ENCODE results near the gene NDFIP1.
A peak's percentile ranks its signal among the peaks of the same experiment; 100 is the strongest.

Gene NDFIP1

DNA sequence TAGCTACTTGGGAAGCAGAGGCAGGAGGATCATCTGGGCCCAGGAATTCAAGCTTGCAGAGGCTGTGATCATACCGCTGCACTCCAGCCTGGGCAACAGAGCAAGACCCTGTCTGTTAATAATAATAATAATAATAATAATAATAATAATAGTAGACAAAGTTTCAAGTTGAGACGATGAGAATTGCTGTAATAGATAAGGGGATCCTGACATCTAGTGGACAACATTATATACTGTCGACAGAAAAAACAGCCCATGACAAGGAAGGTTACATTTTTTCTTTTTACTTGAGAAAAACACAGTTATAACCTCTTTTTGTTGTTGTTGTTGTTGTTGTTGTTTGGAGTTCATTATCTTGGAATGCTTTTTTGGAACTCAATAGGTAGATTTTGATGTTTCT is 35.3 kb downstream of the NDFIP1 start:
- Histone ChIP-seq H3K36me3 (ENCODE audit: insufficient read depth, low read length) (peaks cover 72% of the 10 kb centered on the region), H3K79me2 (ENCODE audit: insufficient read depth, low read length) (no peaks in the 10 kb centered on the region), H3K4me2 (ENCODE audit: insufficient read depth, low read length) (no peak overlapping the region), H3K9me3 (ENCODE audit: insufficient read depth, low read length, severe bottlenecking) (no peaks in the 10 kb centered on the region), H3K9ac (ENCODE audit: low read depth, low read length) (no peak overlapping the region), H3K27ac (ENCODE audit: low read length) (no peak overlapping the region), H3K27me3 (ENCODE audit: insufficient read depth, low read length, poor library complexity) (no peaks in the 10 kb centered on the region), H3K4me3 (ENCODE audit: low read depth in 1 of 2, low read length in 2 of 2) (no peak overlapping the region), H2AFZ (ENCODE audit: low read depth, low read length) (no peak overlapping the region), H3K4me1 (ENCODE audit: insufficient read depth, low read length) (no peaks in the 10 kb centered on the region), H4K20me1 (ENCODE audit: insufficient read depth, low read length) (no peaks in the 10 kb centered on the region)
- TF ChIP-seq, protein P1, sequence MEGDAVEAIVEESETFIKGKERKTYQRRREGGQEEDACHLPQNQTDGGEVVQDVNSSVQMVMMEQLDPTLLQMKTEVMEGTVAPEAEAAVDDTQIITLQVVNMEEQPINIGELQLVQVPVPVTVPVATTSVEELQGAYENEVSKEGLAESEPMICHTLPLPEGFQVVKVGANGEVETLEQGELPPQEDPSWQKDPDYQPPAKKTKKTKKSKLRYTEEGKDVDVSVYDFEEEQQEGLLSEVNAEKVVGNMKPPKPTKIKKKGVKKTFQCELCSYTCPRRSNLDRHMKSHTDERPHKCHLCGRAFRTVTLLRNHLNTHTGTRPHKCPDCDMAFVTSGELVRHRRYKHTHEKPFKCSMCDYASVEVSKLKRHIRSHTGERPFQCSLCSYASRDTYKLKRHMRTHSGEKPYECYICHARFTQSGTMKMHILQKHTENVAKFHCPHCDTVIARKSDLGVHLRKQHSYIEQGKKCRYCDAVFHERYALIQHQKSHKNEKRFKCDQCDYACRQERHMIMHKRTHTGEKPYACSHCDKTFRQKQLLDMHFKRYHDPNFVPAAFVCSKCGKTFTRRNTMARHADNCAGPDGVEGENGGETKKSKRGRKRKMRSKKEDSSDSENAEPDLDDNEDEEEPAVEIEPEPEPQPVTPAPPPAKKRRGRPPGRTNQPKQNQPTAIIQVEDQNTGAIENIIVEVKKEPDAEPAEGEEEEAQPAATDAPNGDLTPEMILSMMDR (IDR thresholded peaks at IDR 0.05; ENCODE audit: borderline replicate concordance, extremely low read depth, low read length, poor library complexity, severe bottlenecking): peak; percentile 64
- TF ChIP-seq EZH2 (IDR thresholded peaks at IDR 0.05; ENCODE audit: borderline replicate concordance, low read depth, low read length, severe bottlenecking): no peak
- DNase-seq: no peak
- ATAC-seq (ENCODE audit: insufficient read depth, low read depth): 0 out of 3 replicates have a peak, but pooled peaks have one; percentile 54

DNA sequence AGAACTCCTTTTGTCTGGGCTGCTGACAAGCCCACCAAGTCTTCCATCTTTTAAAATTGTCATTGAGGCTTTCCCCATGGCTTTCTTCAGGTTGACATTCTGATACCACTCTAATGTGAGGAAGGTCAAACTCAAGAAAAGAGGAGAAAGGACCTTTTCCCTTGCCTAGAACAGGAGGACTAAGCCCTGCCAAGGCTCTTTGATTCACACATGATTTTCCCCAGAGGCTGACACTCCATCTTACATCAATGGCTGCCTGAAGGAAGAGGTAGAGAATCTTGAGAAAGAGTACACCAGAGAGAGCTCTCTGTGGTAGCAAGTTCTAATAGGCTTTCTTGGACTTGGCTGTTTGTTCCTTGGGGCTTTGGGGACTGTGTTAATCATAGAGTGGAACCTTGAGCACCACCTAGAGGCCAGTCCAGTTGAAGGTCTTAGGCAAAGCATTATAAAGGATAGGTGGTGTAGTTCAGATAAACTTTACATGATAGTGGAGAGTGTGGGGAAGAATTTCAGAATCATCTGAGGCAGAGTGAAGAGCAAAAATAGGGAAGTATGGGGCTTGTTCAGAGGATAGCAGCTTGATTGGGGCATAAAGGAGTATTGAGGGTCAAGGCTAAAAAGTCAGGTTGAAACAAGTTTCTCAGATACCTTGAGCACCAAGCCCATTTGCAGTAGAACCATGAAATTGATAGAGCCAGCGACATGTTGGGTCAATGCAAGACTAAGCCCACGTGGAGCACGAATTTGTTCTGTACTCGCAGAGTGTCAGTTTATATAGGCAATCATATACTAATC is 36.7 kb downstream of the NDFIP1 start:
- no peak for TF ChIP-seq EZH2 (IDR thresholded peaks at IDR 0.05; ENCODE audit: borderline replicate concordance, low read depth, low read length, severe bottlenecking)
- TF ChIP-seq, protein P1 (IDR thresholded peaks at IDR 0.05; ENCODE audit: borderline replicate concordance, extremely low read depth, low read length, poor library complexity, severe bottlenecking): peak; percentile 86
- H2AFZ ChIP-seq (ENCODE audit: low read depth, low read length): no peak overlapping the region
- H3K4me1 ChIP-seq (ENCODE audit: insufficient read depth, low read length): no peaks in the 10 kb centered on the region
- peaks cover 66% of the 10 kb centered on the region for H3K36me3 ChIP-seq (ENCODE audit: insufficient read depth, low read length)
- no peak overlapping the region for H3K27ac ChIP-seq (ENCODE audit: low read length)
- H4K20me1 ChIP-seq (ENCODE audit: insufficient read depth, low read length): no peaks in the 10 kb centered on the region
- peak; percentile 67 for DNase-seq
- H3K27me3 ChIP-seq (ENCODE audit: insufficient read depth, low read length, poor library complexity): no peaks in the 10 kb centered on the region
- H3K4me3 ChIP-seq (ENCODE audit: low read depth in 1 of 2, low read length in 2 of 2): no peak overlapping the region
- H3K9me3 ChIP-seq (ENCODE audit: insufficient read depth, low read length, severe bottlenecking): no peaks in the 10 kb centered on the region
- H3K9ac ChIP-seq (ENCODE audit: low read depth, low read length): no peak overlapping the region
- no peaks in the 10 kb centered on the region for H3K79me2 ChIP-seq (ENCODE audit: insufficient read depth, low read length)
- H3K4me2 ChIP-seq (ENCODE audit: insufficient read depth, low read length): no peak overlapping the region
- peak; percentile 91 for ATAC-seq (ENCODE audit: insufficient read depth, low read depth)

DNA sequence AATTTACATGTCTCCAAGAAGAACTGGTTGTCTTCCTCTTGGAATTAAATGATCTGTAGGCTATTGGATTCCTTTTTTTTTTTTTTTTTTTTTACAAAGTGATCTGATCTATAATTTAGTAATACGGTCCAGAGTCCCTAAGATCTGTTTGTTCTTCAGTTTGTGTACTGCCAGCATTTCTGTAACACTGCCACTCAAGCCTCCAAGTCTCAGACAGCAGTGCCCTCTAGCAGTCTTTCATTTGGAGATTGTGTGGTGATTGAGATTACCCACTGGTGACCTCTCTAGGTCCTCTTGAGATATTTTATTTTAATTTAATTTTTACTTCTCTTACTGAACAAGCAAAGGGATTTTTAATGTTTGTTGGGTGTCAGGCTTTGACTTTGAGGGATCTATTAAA is 40.8 kb downstream of the NDFIP1 start:
- Histone ChIP-seq H3K4me2 (ENCODE audit: insufficient read depth, low read length) (no peak overlapping the region), H3K9ac (ENCODE audit: low read depth, low read length) (no peak overlapping the region), H3K4me3 (ENCODE audit: low read depth in 1 of 2, low read length in 2 of 2) (no peak overlapping the region), H3K9me3 (ENCODE audit: insufficient read depth, low read length, severe bottlenecking) (no peaks in the 10 kb centered on the region), H3K27me3 (ENCODE audit: insufficient read depth, low read length, poor library complexity) (no peaks in the 10 kb centered on the region), H3K79me2 (ENCODE audit: insufficient read depth, low read length) (no peaks in the 10 kb centered on the region), H3K36me3 (ENCODE audit: insufficient read depth, low read length) (peaks cover 59% of the 10 kb centered on the region), H4K20me1 (ENCODE audit: insufficient read depth, low read length) (no peaks in the 10 kb centered on the region), H2AFZ (ENCODE audit: low read depth, low read length) (no peak overlapping the region), H3K4me1 (ENCODE audit: insufficient read depth, low read length) (peaks cover 9% of the 10 kb centered on the region; the same call in 1 of the 2 replicates), H3K27ac (ENCODE audit: low read length) (no peak overlapping the region)
- TF ChIP-seq, protein P1 (IDR thresholded peaks at IDR 0.05; ENCODE audit: borderline replicate concordance, extremely low read depth, low read length, poor library complexity, severe bottlenecking): no peak
- no peak for TF ChIP-seq EZH2 (IDR thresholded peaks at IDR 0.05; ENCODE audit: borderline replicate concordance, low read depth, low read length, severe bottlenecking)
- ATAC-seq (ENCODE audit: insufficient read depth, low read depth) (no peak), DNase-seq (no peak)
